GM18520 (cell line): ENCODE results near the gene MAPKAPK5.
"Not testable (repeated sequence)": the region's sequence is repeated elsewhere in the genome, so short reads cannot be mapped to it uniquely, and the experiment has no call there.

Experiments used
- ATAC-seq: cut with Tn5 transposase; IDR thresholded peaks from one replicate; pipeline ENCODE4 v1.9.1; 2021; ENCODE audit not compliant: unreplicated experiment

MAPKAPK5 gene

DNA sequence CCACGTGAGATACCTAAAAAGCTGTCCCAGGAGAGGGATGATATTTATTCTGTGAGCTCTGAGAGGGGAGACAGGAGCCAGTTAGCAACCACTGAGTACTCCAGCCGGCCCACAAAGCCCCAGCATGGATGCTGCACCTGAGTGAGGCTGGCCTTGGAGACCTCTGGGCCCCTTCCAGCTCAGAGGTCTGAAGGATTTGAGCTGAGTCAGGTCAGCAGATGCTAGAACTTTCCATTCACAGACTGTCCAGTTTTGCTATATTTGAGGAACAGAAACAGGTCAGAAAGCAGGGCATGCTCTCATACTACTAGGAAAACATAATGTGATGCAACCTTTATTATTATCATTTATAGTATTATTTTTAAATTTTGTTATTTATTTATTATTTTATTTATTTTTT lies 15.0 kb upstream of the MAPKAPK5 start:
- no peak for ATAC-seq

DNA sequence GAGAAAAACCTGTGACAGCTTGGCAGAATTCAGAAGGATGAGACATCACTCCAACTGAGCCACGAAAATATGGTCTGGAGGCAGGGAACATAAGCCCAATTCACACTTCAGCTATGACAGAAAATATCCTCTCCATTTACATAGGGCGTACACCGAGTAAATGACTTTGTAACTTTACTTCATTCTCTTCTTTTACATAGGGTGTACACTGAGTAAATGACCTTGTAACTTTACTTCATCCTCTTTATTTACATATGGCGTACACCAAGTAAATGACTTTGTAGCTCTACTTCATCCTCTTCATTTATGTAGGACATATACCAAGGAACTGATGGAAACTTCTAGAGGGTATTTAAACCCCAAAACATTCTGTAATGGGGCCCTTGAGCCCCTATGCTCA lies 14.1 kb upstream of the MAPKAPK5 start:
- no peak for ATAC-seq

DNA sequence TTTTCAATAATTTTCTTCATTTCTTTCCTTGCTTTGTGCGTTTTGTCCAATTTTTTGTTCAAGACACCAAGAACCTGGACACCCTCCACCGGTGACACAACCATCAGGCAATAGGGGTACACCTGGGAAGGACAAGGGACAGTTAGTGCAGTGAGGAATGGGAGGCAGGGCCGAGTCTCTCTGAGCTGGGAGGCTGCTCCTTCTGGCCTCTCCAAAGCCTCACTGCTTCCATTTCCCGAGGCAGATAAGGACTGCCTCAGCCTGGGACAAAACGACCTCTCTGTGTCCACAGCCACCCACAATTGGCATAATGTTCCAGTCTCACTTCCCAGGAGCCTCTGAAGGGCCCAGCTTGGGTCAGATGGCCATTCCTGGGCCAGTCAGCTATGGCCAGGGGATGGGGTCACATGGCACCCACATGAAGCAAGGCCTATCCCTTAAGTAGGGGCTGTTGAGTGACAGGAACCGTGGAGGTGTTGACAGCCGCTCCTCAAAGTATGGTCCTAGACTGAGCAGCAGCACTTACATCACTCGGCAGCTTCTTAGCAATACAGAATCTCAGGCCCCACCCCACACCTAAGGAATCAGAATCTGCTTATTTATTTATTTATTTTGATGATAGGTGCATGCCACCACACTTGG lies 13.6 kb upstream of the MAPKAPK5 start:
- no peak for ATAC-seq

DNA sequence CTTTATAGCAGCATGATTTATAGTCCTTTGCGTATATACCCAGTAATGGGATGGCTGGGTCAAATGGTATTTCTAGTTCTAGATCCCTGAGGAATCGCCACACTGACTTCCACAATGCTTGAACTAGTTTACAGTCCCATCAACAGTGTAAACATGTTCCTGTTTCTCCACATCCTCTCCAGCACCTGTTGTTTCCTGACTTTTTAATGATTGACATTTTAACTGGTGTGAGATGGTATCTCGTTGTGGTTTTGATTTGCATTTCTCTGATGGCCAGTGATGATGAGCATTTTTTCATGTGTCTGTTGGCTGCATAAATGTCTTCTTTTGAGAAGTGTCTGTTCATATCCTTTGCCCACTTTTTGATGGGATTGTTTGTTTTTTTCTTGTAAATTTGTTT lies 12.4 kb upstream of the MAPKAPK5 start:
- ATAC-seq, result not testable (repeated sequence)

DNA sequence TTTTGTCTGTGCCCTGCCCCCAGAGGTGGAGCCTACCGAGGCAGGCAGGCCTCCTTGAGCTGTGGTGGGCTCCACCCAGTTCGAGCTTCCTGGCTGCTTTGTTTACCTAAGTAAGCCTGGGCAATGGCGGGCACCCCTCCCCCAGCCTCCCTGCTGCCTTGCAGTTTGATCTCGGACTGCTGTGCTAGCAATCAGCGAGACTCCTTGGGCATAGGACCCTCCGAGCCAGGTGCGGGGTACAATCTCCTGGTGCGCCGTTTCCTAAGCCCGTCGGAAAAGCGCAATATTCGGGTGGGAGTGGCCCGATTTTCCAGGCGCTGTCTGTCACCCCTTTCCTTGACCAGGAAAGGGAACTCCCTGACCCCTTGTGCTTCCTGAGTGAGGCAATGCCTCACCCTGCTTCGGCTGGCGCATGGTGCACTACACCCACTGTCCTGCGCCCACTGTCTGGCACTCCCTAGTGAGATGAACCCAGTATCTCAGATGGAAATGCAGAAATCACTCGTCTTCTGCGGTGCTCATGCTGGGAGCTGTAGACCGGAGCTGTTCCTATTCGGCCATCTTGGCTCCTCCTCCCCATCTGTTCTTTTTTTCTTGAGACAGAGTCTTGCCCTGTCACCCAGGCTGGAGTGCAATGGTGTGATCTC lies 7.2 kb upstream of the MAPKAPK5 start:
- ATAC-seq, result not testable (repeated sequence)

DNA sequence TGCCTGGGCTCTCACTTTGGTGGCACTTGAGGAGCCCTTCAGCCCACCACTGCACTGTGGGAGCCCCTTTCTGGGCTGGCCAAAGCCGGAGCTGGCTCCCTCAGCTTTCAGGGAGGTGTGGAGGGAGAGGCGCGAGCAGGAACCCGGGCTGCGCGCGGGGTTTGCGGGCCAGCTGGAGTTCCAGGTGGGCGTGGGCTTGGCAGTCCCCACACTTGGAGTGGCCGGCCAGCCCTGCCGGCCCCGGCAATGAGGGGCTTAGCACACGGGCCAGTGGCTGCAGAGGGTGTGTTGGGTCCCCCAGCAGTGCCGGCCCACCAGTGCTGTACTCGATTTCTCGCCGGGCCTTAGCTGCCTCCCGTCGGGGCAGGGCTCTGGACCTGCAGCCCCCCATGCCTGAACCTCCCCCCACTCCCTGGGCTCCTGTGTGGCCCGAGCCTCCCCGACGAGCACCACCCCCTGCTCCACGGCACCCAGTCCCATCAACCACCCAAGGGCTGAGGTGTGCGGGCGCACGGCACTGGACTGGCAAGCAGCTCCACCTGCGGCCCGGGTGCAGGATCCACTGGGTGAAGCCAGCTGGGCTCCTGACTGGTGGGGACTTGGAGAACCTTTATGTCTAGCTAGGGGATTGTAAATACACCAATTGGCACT lies 6.4 kb upstream of the MAPKAPK5 start:
- not testable (repeated sequence) for ATAC-seq

DNA sequence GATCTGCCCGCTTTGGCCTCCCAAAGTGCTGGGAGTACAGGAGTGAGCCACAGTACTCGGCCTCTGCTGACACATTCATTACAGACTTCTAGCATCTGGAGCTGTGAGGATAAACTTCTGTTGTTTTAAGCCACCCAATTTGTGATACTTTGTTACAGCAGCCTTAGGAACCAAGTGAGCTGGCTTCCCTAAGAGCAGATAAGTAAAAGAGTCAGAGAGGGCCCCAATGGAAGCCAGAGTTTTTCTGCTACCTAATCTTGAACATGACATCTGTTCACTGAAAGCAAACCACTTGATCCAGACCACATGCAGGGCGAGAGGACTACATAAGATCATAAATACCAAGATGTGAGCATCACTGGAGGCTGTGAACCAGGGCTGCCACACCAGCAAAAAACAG lies 3.7 kb upstream of the MAPKAPK5 start:
- no peak for ATAC-seq

DNA sequence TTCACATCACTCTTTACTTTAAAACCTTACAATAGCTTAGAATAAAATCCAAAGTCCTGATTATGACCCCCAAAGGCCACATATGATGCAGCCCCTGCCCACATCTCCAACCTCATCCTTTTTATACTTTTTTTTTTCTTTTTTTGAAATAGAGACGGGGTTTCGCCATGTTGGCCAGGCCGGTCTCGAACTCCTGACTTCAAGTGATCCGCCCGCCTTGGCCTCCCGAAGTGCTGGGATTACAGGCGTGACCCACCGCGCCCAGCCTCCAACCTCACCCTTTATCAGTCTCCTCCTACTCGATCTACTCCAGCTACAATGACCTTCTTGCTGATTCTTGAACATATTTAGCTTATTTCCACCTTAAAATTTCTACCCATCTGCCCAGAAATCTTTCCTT lies 1.2 kb upstream of the MAPKAPK5 start:
- ATAC-seq, result no peak

DNA sequence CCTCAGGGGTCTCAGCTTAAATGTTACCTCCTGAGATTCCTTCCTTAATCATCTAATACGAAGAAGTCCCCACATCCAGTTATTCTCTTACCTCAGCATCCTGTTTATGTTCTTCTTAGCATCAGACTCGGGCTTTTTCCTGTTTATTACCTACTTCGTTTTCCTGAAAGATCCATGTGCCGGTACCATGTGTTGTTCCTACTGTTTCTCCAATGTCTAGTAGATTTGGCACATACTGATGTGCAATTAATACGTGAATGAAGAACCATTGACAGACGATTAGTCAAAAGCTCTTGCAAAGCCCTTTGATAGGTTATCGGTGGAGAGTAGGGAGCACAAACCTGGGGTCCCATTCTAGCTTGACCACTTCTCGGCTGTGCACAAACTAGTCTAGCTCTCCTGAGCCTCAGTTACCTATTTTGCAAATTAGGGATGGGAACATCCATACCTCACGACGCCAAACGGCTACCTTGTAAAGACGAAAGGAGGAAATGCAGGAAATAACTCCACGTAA lies 735 bp upstream of the MAPKAPK5 start:
- no peak for ATAC-seq

DNA sequence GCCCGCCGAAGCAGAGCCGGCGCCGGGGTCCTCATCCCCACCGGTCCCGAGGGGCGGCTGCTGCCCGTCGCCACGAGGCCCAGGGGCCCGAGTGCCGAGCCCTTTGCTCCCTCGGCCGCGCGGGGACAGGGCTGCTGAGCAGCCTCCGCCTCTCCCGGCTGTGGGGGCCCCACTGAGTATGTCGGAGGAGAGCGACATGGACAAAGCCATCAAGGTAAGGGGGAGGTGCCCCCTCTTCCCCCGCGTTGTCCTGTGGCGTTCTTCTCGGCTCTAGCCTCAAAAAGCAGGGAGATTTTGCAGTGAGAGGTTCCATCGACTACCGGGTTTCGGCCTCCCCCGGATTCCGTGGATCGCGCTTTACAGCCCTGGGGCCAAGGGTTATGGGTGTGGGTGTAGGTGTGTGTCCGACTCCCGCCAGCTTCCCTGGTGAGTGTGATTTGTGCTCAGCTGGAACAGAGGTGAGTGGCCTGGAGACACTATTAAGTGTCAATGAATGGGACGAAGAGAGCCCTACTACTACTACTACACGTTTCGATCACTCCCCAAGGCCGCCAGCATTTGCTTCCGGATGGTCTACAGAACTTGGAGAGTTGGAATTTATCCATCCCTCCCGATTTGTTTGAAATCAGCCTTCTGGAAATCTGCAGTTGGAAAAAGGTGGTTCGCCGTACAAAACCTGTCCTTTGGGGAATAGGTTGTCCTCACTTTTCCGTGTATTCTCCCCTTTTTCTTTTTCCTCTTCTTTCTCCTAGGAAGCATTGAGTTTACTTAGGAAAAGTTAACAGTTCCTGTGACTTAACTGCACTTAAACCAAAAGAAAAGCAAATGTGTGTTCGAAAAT lies 748 bp downstream of the MAPKAPK5 start:
- ATAC-seq, result no peak

DNA sequence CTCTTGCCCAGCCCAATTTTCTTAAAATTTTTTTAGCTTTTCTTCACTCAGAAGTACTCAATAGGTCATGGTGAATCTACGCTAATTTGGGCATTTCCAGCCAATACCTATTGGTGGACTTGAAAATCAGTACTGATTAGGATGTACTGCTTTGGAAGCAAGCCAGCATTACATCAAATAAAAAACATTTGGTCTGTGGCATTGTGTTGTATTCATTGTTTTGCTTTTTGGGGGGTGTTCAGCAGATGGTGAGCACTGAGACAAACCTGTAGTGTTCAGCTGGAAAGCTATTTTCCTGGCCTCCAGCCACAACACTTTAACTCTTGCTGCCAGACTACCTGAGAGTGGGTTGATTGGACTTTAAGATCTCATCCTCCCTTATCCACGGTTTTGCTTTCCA lies 4.0 kb downstream of the MAPKAPK5 start:
- ATAC-seq, result no peak

DNA sequence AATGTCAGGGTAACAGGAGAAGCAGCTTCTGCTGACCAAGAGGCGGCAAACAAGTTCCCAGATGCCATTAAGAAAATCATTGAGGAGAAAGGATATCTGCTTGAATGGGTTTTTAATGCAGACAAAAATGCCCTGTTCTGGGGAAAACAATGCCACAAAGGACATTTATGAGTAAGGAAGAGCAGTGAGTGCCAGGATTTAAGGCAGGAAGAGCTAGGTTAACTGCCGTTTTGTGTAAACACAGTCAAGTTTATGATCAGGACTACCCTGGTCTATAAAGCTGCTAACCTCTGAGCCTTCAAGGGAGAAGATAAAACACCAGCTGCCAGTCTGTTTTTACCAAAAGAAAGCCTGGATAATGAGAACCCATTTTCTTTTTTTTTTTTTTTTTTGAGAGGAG lies 8.5 kb downstream of the MAPKAPK5 start:
- no peak for ATAC-seq

DNA sequence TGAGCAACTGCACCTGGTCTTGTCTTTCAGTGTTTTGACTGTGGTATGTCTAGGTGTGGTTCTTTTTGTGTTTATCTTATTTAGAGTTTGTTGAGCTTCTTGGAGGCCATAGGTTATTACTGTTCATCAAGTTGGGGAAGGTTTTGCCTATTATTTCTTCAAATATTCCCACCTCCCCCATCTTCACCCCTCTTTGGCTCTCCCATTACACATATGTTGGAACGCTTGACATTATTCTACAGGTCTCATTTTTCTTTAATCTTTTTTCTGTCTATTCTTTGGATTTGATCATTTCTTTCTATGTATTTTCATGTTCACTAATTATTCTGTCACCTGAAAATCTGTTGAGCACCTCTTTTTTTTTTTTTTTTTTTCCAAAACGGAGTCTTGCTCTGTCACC lies 16.2 kb downstream of the MAPKAPK5 start:
- no peak for ATAC-seq

DNA sequence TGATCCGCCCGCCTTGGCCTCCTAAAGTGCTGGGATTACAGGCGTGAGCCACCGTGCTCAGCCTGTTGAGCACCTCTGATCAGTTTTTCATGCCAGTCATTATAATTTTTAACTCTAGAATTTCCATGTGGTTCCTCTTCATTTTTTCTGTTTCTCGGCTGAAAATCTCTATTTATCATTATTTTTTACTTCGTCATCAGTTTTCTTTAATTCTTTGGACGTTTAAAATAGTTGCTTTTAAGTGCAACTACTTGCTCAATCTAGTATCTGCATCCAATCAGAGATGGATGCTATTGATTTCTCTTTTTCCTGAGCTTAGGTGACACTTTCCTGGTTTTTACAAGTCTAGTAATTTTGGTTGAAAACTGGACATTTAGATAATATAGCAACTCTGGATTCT lies 16.8 kb downstream of the MAPKAPK5 start:
- no peak for ATAC-seq

DNA sequence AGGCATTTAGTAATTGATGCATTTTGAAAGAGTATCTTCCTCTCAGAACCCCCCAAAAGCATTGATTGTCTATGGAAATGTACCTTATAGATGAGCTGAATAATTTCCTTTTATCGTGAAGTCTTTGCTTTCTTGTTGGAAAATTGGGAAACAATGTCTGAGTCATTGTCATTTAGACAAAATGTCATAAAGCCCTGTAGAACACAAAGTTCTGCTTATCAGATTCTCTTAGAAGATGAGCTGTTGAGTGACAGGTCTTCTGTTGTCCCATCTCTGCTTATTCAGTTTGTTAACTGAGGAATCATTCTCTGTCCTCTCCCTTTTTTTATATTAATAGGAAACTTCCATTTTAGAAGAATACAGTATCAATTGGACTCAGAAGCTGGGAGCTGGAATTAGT lies 22.9 kb downstream of the MAPKAPK5 start:
- no peak for ATAC-seq

DNA sequence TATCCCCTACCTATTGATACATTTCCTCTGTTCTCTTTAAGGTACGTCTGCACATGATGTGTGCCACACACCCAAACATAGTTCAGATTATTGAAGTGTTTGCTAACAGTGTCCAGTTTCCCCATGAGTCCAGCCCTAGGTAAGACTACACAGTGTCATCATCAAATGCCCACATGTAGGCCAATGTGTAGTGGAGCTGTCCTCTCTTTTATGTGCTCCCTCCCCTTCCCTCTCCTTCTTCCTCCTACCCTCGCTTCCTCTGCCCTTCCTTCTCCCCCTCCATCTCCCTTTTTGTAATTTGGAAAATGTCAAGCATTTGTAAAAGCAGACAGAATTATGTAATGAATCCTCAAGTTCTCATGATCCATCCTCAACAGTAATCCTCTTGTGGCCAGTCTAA lies 25.5 kb downstream of the MAPKAPK5 start:
- ATAC-seq, result no peak

DNA sequence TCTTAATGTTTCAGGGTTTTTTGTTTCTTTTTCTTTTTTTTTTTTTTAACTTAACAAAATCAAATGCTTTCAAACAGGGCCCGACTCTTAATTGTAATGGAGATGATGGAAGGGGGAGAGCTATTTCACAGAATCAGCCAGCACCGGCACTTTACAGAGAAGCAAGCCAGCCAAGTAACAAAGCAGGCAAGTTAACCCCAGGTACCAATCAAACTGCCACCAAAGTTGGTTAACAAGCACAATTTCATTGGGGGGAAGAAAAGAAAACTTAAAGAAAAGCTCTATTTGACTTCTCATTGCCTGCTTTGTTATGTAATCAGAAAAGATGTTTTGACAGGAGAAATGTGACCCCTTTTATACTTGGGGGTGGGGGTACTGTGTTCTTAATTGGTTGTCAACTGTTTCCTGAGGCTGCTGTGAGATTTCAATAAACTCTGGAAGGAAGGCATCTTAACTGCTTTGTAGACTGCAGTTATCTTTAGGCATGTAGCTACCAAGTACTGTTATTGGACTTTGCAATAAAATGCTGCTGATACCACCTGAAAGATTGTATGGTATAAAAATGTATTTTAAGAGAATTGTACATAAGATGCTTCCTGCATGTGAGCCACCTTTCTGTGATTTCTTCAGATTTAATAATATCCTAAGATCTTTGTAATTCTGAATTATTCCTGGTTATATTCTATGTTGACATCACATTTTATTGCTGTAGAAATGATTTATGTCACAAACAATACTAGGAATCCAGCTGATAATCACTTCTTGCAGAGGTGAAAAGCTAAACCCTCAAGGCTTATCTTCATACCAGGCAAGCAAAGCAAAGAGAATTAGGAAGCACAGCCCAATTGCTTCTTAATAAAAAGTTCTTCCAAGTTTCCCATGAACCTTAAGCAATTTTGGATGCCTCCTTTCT lies 26.9 kb downstream of the MAPKAPK5 start:
- no peak for ATAC-seq

DNA sequence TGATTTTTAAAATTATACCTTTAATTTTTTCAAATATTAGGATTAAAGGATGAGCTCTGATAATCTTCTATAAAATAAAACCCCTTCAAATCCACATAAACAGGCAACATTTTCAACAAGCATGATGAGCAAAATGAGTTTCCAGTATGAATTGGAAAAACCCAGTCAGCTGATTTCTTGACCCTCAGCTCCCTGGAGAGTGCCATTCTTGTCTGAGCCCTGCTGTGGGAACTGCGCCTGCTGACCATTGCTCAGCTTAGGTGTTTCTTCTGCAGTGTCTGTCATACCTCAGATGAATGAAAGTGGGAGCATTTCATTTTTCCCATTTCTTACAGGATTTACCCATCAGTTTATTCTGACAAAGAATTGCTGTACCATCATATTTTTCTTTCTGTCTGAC lies 27.6 kb downstream of the MAPKAPK5 start:
- no peak for ATAC-seq

DNA sequence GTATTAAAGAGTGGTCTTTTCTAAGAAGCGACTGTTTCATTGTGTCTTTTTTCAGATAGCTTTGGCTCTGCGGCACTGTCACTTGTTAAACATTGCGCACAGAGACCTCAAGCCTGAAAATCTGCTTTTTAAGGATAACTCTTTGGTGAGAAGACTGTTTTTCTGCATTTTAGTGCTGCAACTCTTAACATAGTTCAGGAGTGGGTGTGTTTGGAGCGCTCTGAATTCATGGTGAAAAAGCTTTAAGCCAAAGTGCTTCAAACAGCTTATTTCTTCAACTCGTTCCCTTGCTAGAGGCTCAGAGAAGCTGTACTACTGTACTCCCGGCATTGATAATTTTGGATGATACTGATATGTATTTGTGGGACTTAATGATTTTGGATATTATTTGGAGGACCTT lies 28.2 kb downstream of the MAPKAPK5 start:
- no peak for ATAC-seq

DNA sequence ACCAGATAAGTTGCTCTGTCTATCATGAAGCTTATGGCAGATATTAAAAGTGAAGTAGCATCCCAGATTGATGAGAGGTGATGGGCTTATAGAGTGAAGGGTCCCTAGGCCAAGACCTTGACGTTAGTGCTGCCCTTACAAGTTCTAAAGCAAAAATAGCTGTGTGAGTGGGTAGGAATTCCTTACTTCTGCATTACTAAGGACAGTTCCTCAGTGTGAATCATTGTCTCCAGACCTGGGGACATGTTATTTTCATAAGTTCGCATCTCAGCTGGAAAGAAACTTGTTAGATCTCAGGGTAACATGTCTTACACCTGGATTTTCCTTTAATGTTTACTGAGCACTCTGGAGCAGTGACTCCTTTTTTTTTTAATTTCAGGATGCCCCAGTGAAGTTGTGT lies 28.7 kb downstream of the MAPKAPK5 start:
- no peak for ATAC-seq
